ENCODE measurements around the gene PRRX2.
"Not testable (repeated sequence)": the region's sequence is repeated elsewhere in the genome, so short reads cannot be mapped to it uniquely, and the experiment has no call there.

PRRX2 gene

GRCh38 chr9:129736334-129736733 is 70.9 kb downstream of the PRRX2 start:
- H3K27me3 ChIP-seq (ENCODE audit: control insufficient read depth, insufficient read depth, low read length), result no peaks in the 10 kb centered on the region
- H3K36me3 ChIP-seq (ENCODE audit: control insufficient read depth, insufficient read depth, low read length), result no peaks in the 10 kb centered on the region
- H3K9me3 ChIP-seq (ENCODE audit: control insufficient read depth, low read length), result no peaks in the 10 kb centered on the region

GRCh38 chr9:129737479-129738274 is 72.2 kb downstream of the PRRX2 start:
- Histone ChIP-seq H3K9me3 (ENCODE audit: control insufficient read depth, low read length) (no peaks in the 10 kb centered on the region), H3K4me1 (ENCODE audit: control insufficient read depth, insufficient read depth, low read length) (peaks cover 7% of the 10 kb centered on the region), H3K27me3 (ENCODE audit: control insufficient read depth, insufficient read depth, low read length) (no peaks in the 10 kb centered on the region), H3K9ac (ENCODE audit: low read length) (peak overlapping the region; percentile 78), H3K4me3 (ENCODE audit: low read length) (peak overlapping the region; percentile 85), H3K36me3 (ENCODE audit: control insufficient read depth, insufficient read depth, low read length) (no peaks in the 10 kb centered on the region)

More at GRCh38 chr9:129736334-129736733, 70.9 kb downstream of the PRRX2 start:
- no peak overlapping the region for H3K9ac ChIP-seq (ENCODE audit: low read length)
- H3K4me3 ChIP-seq (ENCODE audit: low read length), result no peak overlapping the region
- H3K4me1 ChIP-seq (ENCODE audit: control insufficient read depth, insufficient read depth, low read length), result peaks cover 7% of the 10 kb centered on the region

- H3K4me3 ChIP-seq (ENCODE audit: low read length), result no peak overlapping the region
- H3K27me3 ChIP-seq (ENCODE audit: control insufficient read depth, insufficient read depth, low read length), result no peaks in the 10 kb centered on the region
- peaks cover 7% of the 10 kb centered on the region for H3K4me1 ChIP-seq (ENCODE audit: control insufficient read depth, insufficient read depth, low read length)
- H3K36me3 ChIP-seq (ENCODE audit: control insufficient read depth, insufficient read depth, low read length), result no peaks in the 10 kb centered on the region
- H3K9me3 ChIP-seq (ENCODE audit: control insufficient read depth, low read length), result no peaks in the 10 kb centered on the region
- H3K9ac ChIP-seq (ENCODE audit: low read length), result no peak overlapping the region
Observed at GRCh38 chr9:129739432-129739831, 74.0 kb downstream of the PRRX2 start.

GRCh38 chr9:129740174-129740573 is 74.7 kb downstream of the PRRX2 start:
- Histone ChIP-seq H3K4me1 (ENCODE audit: control insufficient read depth, insufficient read depth, low read length) (peaks cover 7% of the 10 kb centered on the region), H3K9ac (ENCODE audit: low read length) (no peak overlapping the region), H3K4me3 (ENCODE audit: low read length) (no peak overlapping the region), H3K9me3 (ENCODE audit: control insufficient read depth, low read length) (no peaks in the 10 kb centered on the region), H3K27me3 (ENCODE audit: control insufficient read depth, insufficient read depth, low read length) (no peaks in the 10 kb centered on the region), H3K36me3 (ENCODE audit: control insufficient read depth, insufficient read depth, low read length) (no peaks in the 10 kb centered on the region)

GRCh38 chr9:129740666-129741464 is 75.4 kb downstream of the PRRX2 start:
- Histone ChIP-seq H3K9ac (ENCODE audit: low read length) (no peak overlapping the region), H3K36me3 (ENCODE audit: control insufficient read depth, insufficient read depth, low read length) (no peaks in the 10 kb centered on the region), H3K27me3 (ENCODE audit: control insufficient read depth, insufficient read depth, low read length) (no peaks in the 10 kb centered on the region), H3K4me3 (ENCODE audit: low read length) (no peak overlapping the region), H3K4me1 (ENCODE audit: control insufficient read depth, insufficient read depth, low read length) (peaks cover 7% of the 10 kb centered on the region), H3K9me3 (ENCODE audit: control insufficient read depth, low read length) (no peaks in the 10 kb centered on the region)

- no peaks in the 10 kb centered on the region for H3K4me1 ChIP-seq (ENCODE audit: control insufficient read depth, insufficient read depth, low read length)
- no peaks in the 10 kb centered on the region for H3K9me3 ChIP-seq (ENCODE audit: control insufficient read depth, low read length)
- no peak overlapping the region for H3K9ac ChIP-seq (ENCODE audit: low read length)
- H3K4me3 ChIP-seq (ENCODE audit: low read length), result no peak overlapping the region
- no peaks in the 10 kb centered on the region for H3K27me3 ChIP-seq (ENCODE audit: control insufficient read depth, insufficient read depth, low read length)
- H3K36me3 ChIP-seq (ENCODE audit: control insufficient read depth, insufficient read depth, low read length), result no peaks in the 10 kb centered on the region
Observed at GRCh38 chr9:129745200-129745599, 79.8 kb downstream of the PRRX2 start.

- no peaks in the 10 kb centered on the region for H3K36me3 ChIP-seq (ENCODE audit: control insufficient read depth, insufficient read depth, low read length)
- H3K4me1 ChIP-seq (ENCODE audit: control insufficient read depth, insufficient read depth, low read length), result no peaks in the 10 kb centered on the region
- no peaks in the 10 kb centered on the region for H3K9me3 ChIP-seq (ENCODE audit: control insufficient read depth, low read length)
- no peak overlapping the region for H3K9ac ChIP-seq (ENCODE audit: low read length)
- no peaks in the 10 kb centered on the region for H3K27me3 ChIP-seq (ENCODE audit: control insufficient read depth, insufficient read depth, low read length)
- no peak overlapping the region for H3K4me3 ChIP-seq (ENCODE audit: low read length)
Observed at GRCh38 chr9:129746092-129746777, 80.8 kb downstream of the PRRX2 start.

- Histone ChIP-seq H3K27me3 (ENCODE audit: control insufficient read depth, insufficient read depth, low read length) (peaks cover 3% of the 10 kb centered on the region), H3K9ac (ENCODE audit: low read length) (no peak overlapping the region), H3K9me3 (ENCODE audit: control insufficient read depth, low read length) (no peaks in the 10 kb centered on the region), H3K4me3 (ENCODE audit: low read length) (no peak overlapping the region), H3K36me3 (ENCODE audit: control insufficient read depth, insufficient read depth, low read length) (no peaks in the 10 kb centered on the region), H3K4me1 (ENCODE audit: control insufficient read depth, insufficient read depth, low read length) (peaks cover 19% of the 10 kb centered on the region)
Observed at GRCh38 chr9:129748249-129748648, 82.8 kb downstream of the PRRX2 start.

GRCh38 chr9:129749052-129749451 is 83.6 kb downstream of the PRRX2 start:
- H3K36me3 ChIP-seq (ENCODE audit: control insufficient read depth, insufficient read depth, low read length); H3K9me3 ChIP-seq (ENCODE audit: control insufficient read depth, low read length); H3K9ac ChIP-seq (ENCODE audit: low read length); H3K27me3 ChIP-seq (ENCODE audit: control insufficient read depth, insufficient read depth, low read length); H3K4me3 ChIP-seq (ENCODE audit: low read length): not testable (repeated sequence)
- H3K4me1 ChIP-seq (ENCODE audit: control insufficient read depth, insufficient read depth, low read length), result peaks cover 21% of the 10 kb centered on the region

GRCh38 chr9:129749575-129749974 is 84.1 kb downstream of the PRRX2 start:
- peaks cover 6% of the 10 kb centered on the region for H3K27me3 ChIP-seq (ENCODE audit: control insufficient read depth, insufficient read depth, low read length)
- H3K9ac ChIP-seq (ENCODE audit: low read length), result no peak overlapping the region
- no peak overlapping the region for H3K4me3 ChIP-seq (ENCODE audit: low read length)
- H3K4me1 ChIP-seq (ENCODE audit: control insufficient read depth, insufficient read depth, low read length), result peaks cover 21% of the 10 kb centered on the region
- no peaks in the 10 kb centered on the region for H3K9me3 ChIP-seq (ENCODE audit: control insufficient read depth, low read length)
- no peaks in the 10 kb centered on the region for H3K36me3 ChIP-seq (ENCODE audit: control insufficient read depth, insufficient read depth, low read length)

- H3K36me3 ChIP-seq (ENCODE audit: control insufficient read depth, insufficient read depth, low read length), result no peaks in the 10 kb centered on the region
- H3K27me3 ChIP-seq (ENCODE audit: control insufficient read depth, insufficient read depth, low read length), result peaks cover 6% of the 10 kb centered on the region
- no peak overlapping the region for H3K4me3 ChIP-seq (ENCODE audit: low read length)
- H3K4me1 ChIP-seq (ENCODE audit: control insufficient read depth, insufficient read depth, low read length), result peaks cover 21% of the 10 kb centered on the region
- no peak overlapping the region for H3K9ac ChIP-seq (ENCODE audit: low read length)
- no peaks in the 10 kb centered on the region for H3K9me3 ChIP-seq (ENCODE audit: control insufficient read depth, low read length)
Observed at GRCh38 chr9:129750013-129750638, 84.7 kb downstream of the PRRX2 start.

All from mucosa of stomach (tissue), 1 donor.